Measurements from ENCODE around the gene KIAA0753.

Gene KIAA0753

GRCh38 chr17:6578491-6578890, 62.0 kb downstream of the KIAA0753 start:
- no peak overlapping the region for H3K4me3 ChIP-seq (ENCODE audit: low read depth, low read length, poor library complexity, severe bottlenecking)

GRCh38 chr17:6577686-6578263, 62.7 kb downstream of the KIAA0753 start:
- H3K4me3 ChIP-seq (ENCODE audit: low read depth, low read length, poor library complexity, severe bottlenecking): no peak overlapping the region
- H3K9me2 ChIP-seq (ENCODE audit: low read depth, low read length): no peaks in the 10 kb centered on the region
- H3K27me3 ChIP-seq (ENCODE audit: insufficient read depth, low read length): no peaks in the 10 kb centered on the region
- no peaks in the 10 kb centered on the region for H4K20me1 ChIP-seq (ENCODE audit: insufficient read depth, low read length)
- H3K9me3 ChIP-seq (ENCODE audit: low read length): no peaks in the 10 kb centered on the region
- H3K9ac ChIP-seq (ENCODE audit: low read length): no peak overlapping the region
- no peak overlapping the region for H3K4me2 ChIP-seq (ENCODE audit: low read length)
- no peaks in the 10 kb centered on the region for H3K79me2 ChIP-seq (ENCODE audit: insufficient read depth, low read length)
- H3K4me1 ChIP-seq (ENCODE audit: insufficient read depth, low read length, severe bottlenecking): peaks cover 9% of the 10 kb centered on the region
- no peaks in the 10 kb centered on the region for H3F3A ChIP-seq (ENCODE audit: insufficient read depth, low read length)
- peaks cover 9% of the 10 kb centered on the region for H3K36me3 ChIP-seq (ENCODE audit: insufficient read depth, low read length)
- H2AFZ ChIP-seq (ENCODE audit: low read length): no peak overlapping the region
- H3K27ac ChIP-seq (ENCODE audit: low read depth, low read length, poor library complexity, severe bottlenecking): no peak overlapping the region
- no peak for TF ChIP-seq EZH2 (IDR thresholded peaks at IDR 0.05; ENCODE audit: borderline replicate concordance, low read length)
- no peak for TF ChIP-seq CTCF (IDR thresholded peaks at IDR 0.05; ENCODE audit: low read length)

More at GRCh38 chr17:6578491-6578890, 62.0 kb downstream of the KIAA0753 start:
- Histone ChIP-seq H3K27ac (ENCODE audit: low read depth, low read length, poor library complexity, severe bottlenecking) (no peak overlapping the region), H3K79me2 (ENCODE audit: insufficient read depth, low read length) (no peaks in the 10 kb centered on the region), H4K20me1 (ENCODE audit: insufficient read depth, low read length) (no peaks in the 10 kb centered on the region), H3K36me3 (ENCODE audit: insufficient read depth, low read length) (peaks cover 15% of the 10 kb centered on the region), H3K4me1 (ENCODE audit: insufficient read depth, low read length, severe bottlenecking) (peaks cover 9% of the 10 kb centered on the region), H3K9ac (ENCODE audit: low read length) (no peak overlapping the region), H3K9me3 (ENCODE audit: low read length) (peaks cover 6% of the 10 kb centered on the region), H2AFZ (ENCODE audit: low read length) (no peak overlapping the region), H3K4me2 (ENCODE audit: low read length) (no peak overlapping the region), H3K27me3 (ENCODE audit: insufficient read depth, low read length) (no peaks in the 10 kb centered on the region), H3K9me2 (ENCODE audit: low read depth, low read length) (no peaks in the 10 kb centered on the region), H3F3A (ENCODE audit: insufficient read depth, low read length) (no peaks in the 10 kb centered on the region)
- TF ChIP-seq CTCF (IDR thresholded peaks at IDR 0.05; ENCODE audit: low read length): no peak
- TF ChIP-seq EZH2 (IDR thresholded peaks at IDR 0.05; ENCODE audit: borderline replicate concordance, low read length): no peak

- H3K9me3 ChIP-seq (ENCODE audit: low read length): no peaks in the 10 kb centered on the region
- peaks cover 9% of the 10 kb centered on the region for H3K4me1 ChIP-seq (ENCODE audit: insufficient read depth, low read length, severe bottlenecking)
- no peaks in the 10 kb centered on the region for H3K27me3 ChIP-seq (ENCODE audit: insufficient read depth, low read length)
- H3K27ac ChIP-seq (ENCODE audit: low read depth, low read length, poor library complexity, severe bottlenecking): no peak overlapping the region
- no peaks in the 10 kb centered on the region for H4K20me1 ChIP-seq (ENCODE audit: insufficient read depth, low read length)
- H3K36me3 ChIP-seq (ENCODE audit: insufficient read depth, low read length): no peaks in the 10 kb centered on the region; the same call in 1 of the 2 replicates
- H2AFZ ChIP-seq (ENCODE audit: low read length): no peak overlapping the region
- H3F3A ChIP-seq (ENCODE audit: insufficient read depth, low read length): no peaks in the 10 kb centered on the region
- H3K4me2 ChIP-seq (ENCODE audit: low read length): no peak overlapping the region
- H3K4me3 ChIP-seq (ENCODE audit: low read depth, low read length, poor library complexity, severe bottlenecking): no peak overlapping the region
- no peaks in the 10 kb centered on the region for H3K79me2 ChIP-seq (ENCODE audit: insufficient read depth, low read length)
- no peaks in the 10 kb centered on the region for H3K9me2 ChIP-seq (ENCODE audit: low read depth, low read length)
- no peak overlapping the region for H3K9ac ChIP-seq (ENCODE audit: low read length)
- TF ChIP-seq EZH2 (IDR thresholded peaks at IDR 0.05; ENCODE audit: borderline replicate concordance, low read length) (no peak), CTCF (IDR thresholded peaks at IDR 0.05; ENCODE audit: low read length) (no peak)
Observed at GRCh38 chr17:6576038-6576785, 64.3 kb downstream of the KIAA0753 start.
